Retinal pigment epithelial cell (primary cell): Measurements from ENCODE around the gene AGMO.
A peak's percentile ranks its signal among the peaks of the same experiment; 100 is the strongest.
"Not testable (repeated sequence)": the region's sequence is repeated elsewhere in the genome, so short reads cannot be mapped to it uniquely, and the experiment has no call there.

Experiments
- DNase-seq: peaks from one replicate; pipeline ENCODE4 v3.0.0-alpha.2; 2010; ENCODE audit warnings: low read depth
- H3K4me3 ChIP-seq: 2 replicates; pipeline ENCODE4 v1.5.1; 2011; ENCODE audit warnings: mild to moderate bottlenecking, low read length, control low read depth, moderate library complexity
- CTCF ChIP-seq: conservative IDR thresholded peaks from 2 replicates; pipeline ENCODE4 v1.5.1; 2011; ENCODE audit warnings: low read depth, low read length, control low read depth, inconsistent platforms

The AGMO gene

GRCh38 chr7:15555381-15555859 is 6.4 kb downstream of the AGMO start:
- H3K4me3 ChIP-seq, result no peak overlapping the region

GRCh38 chr7:15554744-15555143 is 7.1 kb downstream of the AGMO start:
- no peak for DNase-seq

More at GRCh38 chr7:15555381-15555859, 6.4 kb downstream of the AGMO start:
- DNase-seq, result no peak
- peak; percentile 38 for TF ChIP-seq CTCF

GRCh38 chr7:15554081-15554480 is 7.7 kb downstream of the AGMO start:
- H3K4me3 ChIP-seq, result no peak overlapping the region
- DNase-seq, result no peak
- TF ChIP-seq CTCF, result no peak

More at GRCh38 chr7:15554744-15555143, 7.1 kb downstream of the AGMO start:
- no peak for TF ChIP-seq CTCF
- H3K4me3 ChIP-seq, result no peak overlapping the region

GRCh38 chr7:15547320-15547719 is 14.5 kb downstream of the AGMO start:
- not testable (repeated sequence) for H3K4me3 ChIP-seq, DNase-seq

GRCh38 chr7:15546272-15546792 is 15.5 kb downstream of the AGMO start:
- DNase-seq, result no peak
- TF ChIP-seq CTCF, result no peak
- H3K4me3 ChIP-seq, result no peak overlapping the region

- TF ChIP-seq CTCF, result no peak
- no peak overlapping the region for H3K4me3 ChIP-seq
- DNase-seq, result no peak
Observed at GRCh38 chr7:15544050-15544449, 17.8 kb downstream of the AGMO start.

GRCh38 chr7:15543256-15543655 is 18.6 kb downstream of the AGMO start:
- DNase-seq, result no peak
- no peak overlapping the region for H3K4me3 ChIP-seq
- no peak for TF ChIP-seq CTCF
